Osteocyte (in vitro differentiated cells): Measurements from ENCODE around the gene KLHL5. TPM values are rescaled to one million over a fixed set of nuclear protein-coding genes. Genes with fewer than 3 reads are reported as not detected.

Source experiments
- DNase-seq: peaks from one replicate; pipeline ENCODE4 v3.0.0; 2021; ENCODE audit warnings: mixed read lengths; ENCODE audit not compliant: unreplicated experiment; ENCODE audit errors: extremely low spot score
- H3K27ac Mint-ChIP-seq: one replicate; pipeline ENCODE4 v1.8.0; 2021; ENCODE audit warnings: mild to moderate bottlenecking, mixed read lengths; ENCODE audit not compliant: unreplicated experiment
- H3K27me3 Mint-ChIP-seq: one replicate; pipeline ENCODE4 v1.8.0; 2021; ENCODE audit warnings: mixed read lengths; ENCODE audit not compliant: unreplicated experiment
- H3K36me3 Mint-ChIP-seq: one replicate; pipeline ENCODE4 v1.8.0; 2021; ENCODE audit warnings: mixed read lengths; ENCODE audit not compliant: unreplicated experiment
- H3K4me1 Mint-ChIP-seq: one replicate; pipeline ENCODE4 v1.8.0; 2021; ENCODE audit warnings: mixed read lengths; ENCODE audit not compliant: unreplicated experiment
- H3K4me3 Mint-ChIP-seq: one replicate; pipeline ENCODE4 v1.8.0; 2021; ENCODE audit warnings: mild to moderate bottlenecking, moderate library complexity, mixed read lengths; ENCODE audit not compliant: unreplicated experiment
- H3K9me3 Mint-ChIP-seq: one replicate; pipeline ENCODE4 v1.8.0; 2021; ENCODE audit warnings: mixed read lengths; ENCODE audit not compliant: unreplicated experiment
- total RNA-seq: library from RNA; stranded (reverse); gene quantifications from 2 replicates; pipeline ENCODE4 v1.2.1, GENCODE V29; 2021
- TF ChIP-seq, protein P1 (sequence below): fragments of 200-600 bp; sonication (generic); IDR thresholded peaks from 2 replicates; pipeline ENCODE4 v1.5.0; 2021; ENCODE audit warnings: antibody characterized with exemption, mild to moderate bottlenecking, moderate library complexity

Gene KLHL5
- total RNA-seq, 1 donor from 2014 or later, result 128 TPM

- Mint-ChIP-seq H3K4me1 (peaks cover 21% of the 10 kb centered on the region), H3K27ac (no peak overlapping the region), H3K27me3 (no peaks in the 10 kb centered on the region), H3K9me3 (no peaks in the 10 kb centered on the region), H3K4me3 (no peak overlapping the region), H3K36me3 (peaks cover 7% of the 10 kb centered on the region)
- TF ChIP-seq, protein P1, sequence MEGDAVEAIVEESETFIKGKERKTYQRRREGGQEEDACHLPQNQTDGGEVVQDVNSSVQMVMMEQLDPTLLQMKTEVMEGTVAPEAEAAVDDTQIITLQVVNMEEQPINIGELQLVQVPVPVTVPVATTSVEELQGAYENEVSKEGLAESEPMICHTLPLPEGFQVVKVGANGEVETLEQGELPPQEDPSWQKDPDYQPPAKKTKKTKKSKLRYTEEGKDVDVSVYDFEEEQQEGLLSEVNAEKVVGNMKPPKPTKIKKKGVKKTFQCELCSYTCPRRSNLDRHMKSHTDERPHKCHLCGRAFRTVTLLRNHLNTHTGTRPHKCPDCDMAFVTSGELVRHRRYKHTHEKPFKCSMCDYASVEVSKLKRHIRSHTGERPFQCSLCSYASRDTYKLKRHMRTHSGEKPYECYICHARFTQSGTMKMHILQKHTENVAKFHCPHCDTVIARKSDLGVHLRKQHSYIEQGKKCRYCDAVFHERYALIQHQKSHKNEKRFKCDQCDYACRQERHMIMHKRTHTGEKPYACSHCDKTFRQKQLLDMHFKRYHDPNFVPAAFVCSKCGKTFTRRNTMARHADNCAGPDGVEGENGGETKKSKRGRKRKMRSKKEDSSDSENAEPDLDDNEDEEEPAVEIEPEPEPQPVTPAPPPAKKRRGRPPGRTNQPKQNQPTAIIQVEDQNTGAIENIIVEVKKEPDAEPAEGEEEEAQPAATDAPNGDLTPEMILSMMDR, result no peak
- DNase-seq, result no peak
Measured at GRCh38 chr4:39054497-39054896, 7.5 kb upstream of the KLHL5 start.

DNA sequence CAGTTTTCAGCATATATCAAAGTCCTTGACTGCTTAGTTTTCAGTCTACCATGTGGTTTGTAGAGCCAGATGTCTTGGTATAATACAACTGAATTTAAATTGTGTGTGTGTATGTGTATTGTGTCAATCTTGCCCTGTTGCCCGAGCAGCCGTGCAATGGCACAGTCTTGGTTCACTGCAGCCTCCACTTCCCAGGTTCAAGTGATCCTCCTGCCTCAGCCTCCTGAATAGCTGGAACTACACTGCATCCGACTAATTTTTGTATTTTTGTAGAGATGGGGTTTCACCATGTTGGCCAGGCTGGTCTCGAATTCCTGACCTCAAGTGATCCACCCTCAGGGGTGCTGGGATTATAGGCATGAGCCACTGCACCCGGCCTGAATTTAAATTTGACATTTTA is 6.0 kb upstream of the KLHL5 start:
- H3K9me3 Mint-ChIP-seq, result no peaks in the 10 kb centered on the region
- peaks cover 22% of the 10 kb centered on the region for H3K4me1 Mint-ChIP-seq
- H3K27ac Mint-ChIP-seq, result no peak overlapping the region
- no peak for DNase-seq
- H3K27me3 Mint-ChIP-seq, result no peaks in the 10 kb centered on the region
- H3K4me3 Mint-ChIP-seq, result no peak overlapping the region
- TF ChIP-seq, protein P1, result no peak
- peaks cover 5% of the 10 kb centered on the region for H3K36me3 Mint-ChIP-seq

- no peak overlapping the region for H3K27ac Mint-ChIP-seq
- no peaks in the 10 kb centered on the region for H3K27me3 Mint-ChIP-seq
- no peaks in the 10 kb centered on the region for H3K9me3 Mint-ChIP-seq
- peaks cover 5% of the 10 kb centered on the region for H3K36me3 Mint-ChIP-seq
- TF ChIP-seq, protein P1, result no peak
- H3K4me3 Mint-ChIP-seq, result no peak overlapping the region
- peaks cover 40% of the 10 kb centered on the region for H3K4me1 Mint-ChIP-seq
- DNase-seq, result no peak
Measured at GRCh38 chr4:39061457-39061856, 575 bp upstream of the KLHL5 start.

DNA sequence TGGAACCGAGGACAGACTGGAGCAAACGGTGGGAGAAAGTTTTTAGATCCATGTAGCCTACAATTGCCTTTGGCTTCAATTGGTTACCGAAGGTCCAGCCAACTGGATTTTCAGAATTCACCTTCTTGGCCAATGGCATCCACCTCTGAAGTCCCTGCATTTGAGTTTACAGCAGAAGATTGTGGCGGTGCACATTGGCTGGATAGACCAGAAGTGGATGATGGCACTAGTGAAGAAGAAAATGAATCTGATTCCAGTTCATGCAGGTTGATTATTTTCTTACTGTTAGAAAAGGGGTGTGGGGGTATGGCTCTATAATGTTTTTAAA is 702 bp downstream of the KLHL5 start:
- Mint-ChIP-seq H3K9me3 (no peaks in the 10 kb centered on the region), H3K27ac (peak overlapping the region; percentile 62), H3K27me3 (no peaks in the 10 kb centered on the region), H3K4me1 (peaks cover 42% of the 10 kb centered on the region), H3K36me3 (no peaks in the 10 kb centered on the region), H3K4me3 (peak overlapping the region; percentile 5)
- no peak for DNase-seq
- TF ChIP-seq, protein P1, result no peak

- DNase-seq, result no peak
- Mint-ChIP-seq H3K27ac (no peak overlapping the region), H3K36me3 (no peaks in the 10 kb centered on the region), H3K4me3 (no peak overlapping the region), H3K27me3 (no peaks in the 10 kb centered on the region), H3K9me3 (no peaks in the 10 kb centered on the region), H3K4me1 (peaks cover 46% of the 10 kb centered on the region)
- TF ChIP-seq, protein P1, result no peak
Measured at GRCh38 chr4:39063430-39063829, 1.4 kb downstream of the KLHL5 start.
